ENCODE results near the gene TCN1. TPM values are rescaled to one million over a fixed set of nuclear protein-coding genes. Genes with fewer than 3 reads are reported as not detected.
A peak's percentile ranks its signal among the peaks of the same experiment; 100 is the strongest.
"Not testable (repeated sequence)": the region's sequence is repeated elsewhere in the genome, so short reads cannot be mapped to it uniquely, and the experiment has no call there.

The TCN1 gene
- total RNA-seq, 2 experiments from 2014 or later: not detected

- no peaks in the 10 kb centered on the region for H3K9me3 Mint-ChIP-seq
- DNase-seq: no peak
- H3K36me3 Mint-ChIP-seq (ENCODE audit: low read depth): no peaks in the 10 kb centered on the region
- peaks cover 6% of the 10 kb centered on the region for H3K27me3 Mint-ChIP-seq (ENCODE audit: low read depth)
- no peak overlapping the region for H3K4me3 Mint-ChIP-seq
- H3K4me1 Mint-ChIP-seq (ENCODE audit: low read depth): no peaks in the 10 kb centered on the region
- no peak overlapping the region for H3K27ac Mint-ChIP-seq
- intact Hi-C loops (cut with micrococcal nuclease): no loop called here
- CTCF ChIA-PET: no interaction called here
These were observed 11.5 kb upstream of the TCN1 start for GRCh38 chr11:59877784-59878183.

GRCh38 chr11:59877325-59877724 is 11.0 kb upstream of the TCN1 start:
- Mint-ChIP-seq H3K27me3 (ENCODE audit: low read depth) (peaks cover 6% of the 10 kb centered on the region), H3K9me3 (no peaks in the 10 kb centered on the region), H3K4me3 (no peak overlapping the region), H3K4me1 (ENCODE audit: low read depth) (no peaks in the 10 kb centered on the region), H3K27ac (no peak overlapping the region), H3K36me3 (ENCODE audit: low read depth) (no peaks in the 10 kb centered on the region)
- CTCF ChIA-PET: no interaction called here
- intact Hi-C loops (cut with micrococcal nuclease): no loop called here
- no peak for DNase-seq

GRCh38 chr11:59875856-59876519 is 9.7 kb upstream of the TCN1 start:
- Mint-ChIP-seq H3K9me3 (peaks cover 2% of the 10 kb centered on the region), H3K4me3 (no peak overlapping the region), H3K36me3 (ENCODE audit: low read depth) (no peaks in the 10 kb centered on the region), H3K27ac (no peak overlapping the region), H3K27me3 (ENCODE audit: low read depth) (peaks cover 10% of the 10 kb centered on the region), H3K4me1 (ENCODE audit: low read depth) (no peaks in the 10 kb centered on the region)
- intact Hi-C loops (cut with micrococcal nuclease): no loop called here
- CTCF ChIA-PET: no interaction called here
- DNase-seq: no peak

GRCh38 chr11:59872076-59872475 is 5.8 kb upstream of the TCN1 start:
- no peaks in the 10 kb centered on the region for H3K4me1 Mint-ChIP-seq (ENCODE audit: low read depth)
- no peak overlapping the region for H3K4me3 Mint-ChIP-seq
- peaks cover 5% of the 10 kb centered on the region for H3K9me3 Mint-ChIP-seq
- H3K27ac Mint-ChIP-seq: no peak overlapping the region
- no peaks in the 10 kb centered on the region for H3K36me3 Mint-ChIP-seq (ENCODE audit: low read depth)
- CTCF ChIA-PET: no interaction called here
- intact Hi-C loops (cut with micrococcal nuclease): no loop called here
- H3K27me3 Mint-ChIP-seq (ENCODE audit: low read depth): peaks cover 7% of the 10 kb centered on the region
- no peak for DNase-seq

GRCh38 chr11:59867946-59868345 is 1.7 kb upstream of the TCN1 start:
- DNase-seq: no peak
- H3K27ac Mint-ChIP-seq: no peak overlapping the region
- H3K36me3 Mint-ChIP-seq (ENCODE audit: low read depth): no peaks in the 10 kb centered on the region
- H3K9me3 Mint-ChIP-seq: peaks cover 5% of the 10 kb centered on the region
- peaks cover 8% of the 10 kb centered on the region for H3K27me3 Mint-ChIP-seq (ENCODE audit: low read depth)
- intact Hi-C loops (cut with micrococcal nuclease): no loop called here
- H3K4me1 Mint-ChIP-seq (ENCODE audit: low read depth): no peaks in the 10 kb centered on the region
- H3K4me3 Mint-ChIP-seq: no peak overlapping the region
- CTCF ChIA-PET: no interaction called here

GRCh38 chr11:59866836-59867235 is 549 bp upstream of the TCN1 start:
- Mint-ChIP-seq H3K4me1 (ENCODE audit: low read depth) (no peaks in the 10 kb centered on the region), H3K27me3 (ENCODE audit: low read depth) (peaks cover 11% of the 10 kb centered on the region), H3K9me3 (peaks cover 5% of the 10 kb centered on the region), H3K4me3 (no peak overlapping the region), H3K27ac (no peak overlapping the region), H3K36me3 (ENCODE audit: low read depth) (no peaks in the 10 kb centered on the region)
- intact Hi-C loops (cut with micrococcal nuclease): no loop called here
- CTCF ChIA-PET: no interaction called here
- no peak for DNase-seq

GRCh38 chr11:59865031-59865430 is 1.3 kb downstream of the TCN1 start:
- H3K4me1 Mint-ChIP-seq (ENCODE audit: low read depth): no peaks in the 10 kb centered on the region
- no peak overlapping the region for H3K27ac Mint-ChIP-seq
- peaks cover 9% of the 10 kb centered on the region for H3K27me3 Mint-ChIP-seq (ENCODE audit: low read depth)
- no peaks in the 10 kb centered on the region for H3K9me3 Mint-ChIP-seq
- CTCF ChIA-PET: interaction anchor here (0.6 kb wide), 1 partner anchor 180 kb away, joined by 4 read pairs; no protein-coding TSS in a partner anchor
- no peak for DNase-seq
- intact Hi-C loops (cut with micrococcal nuclease): no loop called here
- H3K36me3 Mint-ChIP-seq (ENCODE audit: low read depth): no peaks in the 10 kb centered on the region
- H3K4me3 Mint-ChIP-seq: no peak overlapping the region

GRCh38 chr11:59862252-59862651 is 4.0 kb downstream of the TCN1 start:
- intact Hi-C loops (cut with micrococcal nuclease): no loop called here
- no peaks in the 10 kb centered on the region for H3K9me3 Mint-ChIP-seq
- H3K4me3 Mint-ChIP-seq: no peak overlapping the region
- CTCF ChIA-PET: no interaction called here
- H3K4me1 Mint-ChIP-seq (ENCODE audit: low read depth): peaks cover 11% of the 10 kb centered on the region
- peaks cover 14% of the 10 kb centered on the region for H3K27me3 Mint-ChIP-seq (ENCODE audit: low read depth)
- no peaks in the 10 kb centered on the region for H3K36me3 Mint-ChIP-seq (ENCODE audit: low read depth)
- DNase-seq: no peak
- no peak overlapping the region for H3K27ac Mint-ChIP-seq

GRCh38 chr11:59859673-59860072 is 6.6 kb downstream of the TCN1 start:
- Mint-ChIP-seq H3K27ac (no peak overlapping the region), H3K36me3 (ENCODE audit: low read depth) (no peaks in the 10 kb centered on the region), H3K4me1 (ENCODE audit: low read depth) (peaks cover 12% of the 10 kb centered on the region), H3K9me3 (no peaks in the 10 kb centered on the region), H3K4me3 (no peak overlapping the region), H3K27me3 (ENCODE audit: low read depth) (peaks cover 11% of the 10 kb centered on the region)
- DNase-seq: no peak
- intact Hi-C loops (cut with micrococcal nuclease): loop anchor here (2.0 to 5.0 kb wide), 2 partner anchors 37 to 47 kb away; partner anchors contain the start of gene MRPL16
- CTCF ChIA-PET: interaction anchor here (0.7 kb wide), 1 partner anchor 106 kb away, joined by 3 read pairs; no protein-coding TSS in a partner anchor

- no peaks in the 10 kb centered on the region for H3K9me3 Mint-ChIP-seq
- peaks cover 13% of the 10 kb centered on the region for H3K27me3 Mint-ChIP-seq (ENCODE audit: low read depth)
- H3K36me3 Mint-ChIP-seq (ENCODE audit: low read depth): no peaks in the 10 kb centered on the region
- CTCF ChIA-PET: interaction anchor here (0.9 kb wide), 1 partner anchor 47 kb away, joined by 4 read pairs; the partner anchor contains the start of gene MRPL16
- peak; percentile 25 for DNase-seq
- H3K4me1 Mint-ChIP-seq (ENCODE audit: low read depth): peaks cover 12% of the 10 kb centered on the region
- H3K27ac Mint-ChIP-seq: peak overlapping the region; percentile 54
- no peak overlapping the region for H3K4me3 Mint-ChIP-seq
- intact Hi-C loops (cut with micrococcal nuclease): loop anchor here (2.0 to 5.0 kb wide), 2 partner anchors 35 to 45 kb away; partner anchors contain the start of gene MRPL16
These were observed 8.6 kb downstream of the TCN1 start for GRCh38 chr11:59857439-59858434.

GRCh38 chr11:59854871-59855270 is 11.4 kb downstream of the TCN1 start:
- intact Hi-C loops (cut with micrococcal nuclease): loop anchor here (5.0 kb wide), 1 partner anchor 43 kb away; the partner anchor contains the start of gene MRPL16
- no peaks in the 10 kb centered on the region for H3K36me3 Mint-ChIP-seq (ENCODE audit: low read depth)
- H3K9me3 Mint-ChIP-seq: no peaks in the 10 kb centered on the region
- H3K4me3 Mint-ChIP-seq: no peak overlapping the region
- H3K4me1 Mint-ChIP-seq (ENCODE audit: low read depth): peaks cover 12% of the 10 kb centered on the region
- CTCF ChIA-PET: no interaction called here
- peaks cover 7% of the 10 kb centered on the region for H3K27me3 Mint-ChIP-seq (ENCODE audit: low read depth)
- no peak overlapping the region for H3K27ac Mint-ChIP-seq
- DNase-seq: no peak

- DNase-seq: not testable (repeated sequence)
These were observed 14.9 kb downstream of the TCN1 start for GRCh38 chr11:59851416-59851815.

More at GRCh38 chr11:59851416-59851815, 14.9 kb downstream of the TCN1 start:
- H3K27ac Mint-ChIP-seq; H3K27me3 Mint-ChIP-seq (ENCODE audit: low read depth); H3K4me1 Mint-ChIP-seq (ENCODE audit: low read depth); H3K9me3 Mint-ChIP-seq; H3K36me3 Mint-ChIP-seq (ENCODE audit: low read depth); H3K4me3 Mint-ChIP-seq; CTCF ChIA-PET; intact Hi-C loops (cut with micrococcal nuclease): not testable (repeated sequence)

Measured in activated naive CD4-positive, alpha-beta T cell treated with anti-CD3 and anti-CD28 coated beads for 36 hours (primary cell).